NB4 (cell line): ENCODE results near the gene KCNG2.

Experiments
- CTCF ChIP-seq: IDR thresholded peaks from one replicate; pipeline ENCODE4 v1.5.1; 2012; ENCODE audit warnings: low read depth, low read length
- MAX ChIP-seq: IDR thresholded peaks from 2 replicates; pipeline ENCODE4 v1.6.1; 2011; ENCODE audit warnings: low read depth, low read length
- MYC ChIP-seq: IDR thresholded peaks from 2 replicates; pipeline ENCODE4 v1.6.1; 2011; ENCODE audit warnings: low read depth, low read length
- POLR2A ChIP-seq: IDR thresholded peaks from 2 replicates; pipeline ENCODE4 v1.6.1; 2011; ENCODE audit warnings: mild to moderate bottlenecking; ENCODE audit not compliant: insufficient read length; ENCODE audit errors: extremely low read depth

GRCh38 chr18:79911344-79912270 is 113.9 kb downstream of the KCNG2 start:
- TF ChIP-seq CTCF, result no peak
- no peak for TF ChIP-seq POLR2A
- no peak for TF ChIP-seq MAX
- no peak for TF ChIP-seq MYC
